ENCODE measurements around the gene GMDS.

Gene GMDS

DNA sequence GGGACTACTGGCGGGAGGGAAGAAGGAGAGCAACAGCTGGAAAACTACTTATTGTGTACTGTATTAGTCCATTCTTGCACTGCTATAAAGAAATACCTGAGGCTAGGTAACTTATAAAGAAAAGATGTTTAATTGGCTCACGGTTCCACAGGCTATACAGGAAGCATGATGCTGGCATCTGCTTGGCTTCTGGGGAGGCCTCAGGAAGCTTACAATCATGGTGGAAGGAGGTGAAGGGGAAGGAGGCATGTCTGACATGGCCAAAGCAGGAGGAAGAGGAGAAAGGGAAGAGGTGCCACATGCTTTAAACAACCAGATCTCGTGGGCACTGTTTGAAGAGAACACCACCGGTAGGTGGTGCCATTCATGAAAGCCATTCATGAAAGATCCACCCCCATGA, 67.3 kb downstream of the GMDS start:
- DNase-seq (ENCODE audit: low read depth in 2 of 2), result no peak

DNA sequence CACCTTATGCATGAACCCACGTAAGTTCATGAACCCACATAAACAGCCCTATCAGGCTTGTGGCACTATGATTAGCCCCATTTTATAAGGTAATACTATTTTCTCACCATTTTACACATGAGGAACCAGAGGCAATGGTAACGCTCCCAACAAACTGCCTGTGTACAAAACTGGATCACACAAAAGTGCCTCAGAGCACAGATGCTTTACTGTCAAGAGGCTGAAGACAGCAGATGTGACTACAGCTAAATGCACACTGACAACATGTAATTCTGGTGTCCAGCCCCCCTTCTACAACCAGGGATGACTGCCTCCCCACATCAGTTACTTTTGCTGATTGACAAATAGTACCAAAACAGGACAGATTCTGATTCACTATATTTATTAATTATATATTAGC, 69.6 kb downstream of the GMDS start:
- DNase-seq (ENCODE audit: low read depth in 2 of 2), result no peak

DNA sequence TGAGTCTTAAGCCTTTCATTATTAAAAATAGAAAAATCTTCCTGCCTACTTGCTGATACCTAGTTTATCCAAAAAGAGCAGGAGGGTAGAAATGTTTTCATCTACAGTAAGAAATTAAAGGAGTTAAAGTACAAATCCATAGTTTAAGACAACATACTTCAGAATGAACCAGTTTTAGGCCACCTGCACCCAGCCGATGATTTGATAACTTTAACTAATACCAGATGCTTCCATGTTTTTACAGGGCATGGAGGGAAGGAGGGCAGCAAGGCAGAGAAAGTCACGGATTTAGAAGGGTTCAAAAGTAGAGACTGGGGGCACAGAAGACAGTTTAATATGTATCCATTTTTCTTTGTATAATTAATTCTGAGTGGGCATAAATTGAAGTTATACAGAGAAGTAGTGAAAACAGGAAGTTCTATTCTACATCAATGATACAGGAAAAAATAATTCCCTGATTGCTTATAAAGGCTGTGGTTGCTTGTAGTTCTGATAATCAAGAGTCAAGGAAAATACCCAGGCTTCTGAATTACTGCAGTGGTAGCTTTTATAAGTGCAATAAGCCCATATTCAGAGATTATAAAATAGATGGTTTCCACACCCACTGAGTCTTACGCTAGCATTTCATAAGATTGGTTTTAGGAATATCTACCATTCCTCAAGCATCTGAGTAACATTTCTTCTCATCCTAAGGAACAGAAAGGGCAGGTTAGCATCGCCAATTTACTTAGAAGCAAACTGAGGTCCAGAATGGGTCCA, 72.0 kb downstream of the GMDS start:
- DNase-seq (ENCODE audit: low read depth in 2 of 2), result no peak

DNA sequence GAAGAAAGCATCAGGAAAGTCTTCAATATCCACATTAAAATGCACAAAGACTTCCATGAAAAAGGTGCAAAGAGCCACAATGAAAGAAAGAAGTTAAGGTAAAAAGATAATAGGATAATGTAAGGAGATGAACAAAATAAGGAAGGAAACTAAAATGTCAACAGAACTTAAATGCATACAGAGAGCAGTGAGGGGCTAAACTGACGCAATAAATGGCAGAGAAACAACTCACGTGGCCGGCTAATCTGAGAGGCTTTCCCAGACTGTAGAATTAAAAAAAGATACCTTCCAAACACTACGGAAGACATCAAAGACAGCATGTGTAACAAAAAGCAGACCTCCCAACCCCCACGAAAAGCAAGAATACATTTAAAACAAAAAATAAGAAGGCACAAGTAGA, 73.7 kb downstream of the GMDS start:
- DNase-seq (ENCODE audit: low read depth in 2 of 2), result no peak

DNA sequence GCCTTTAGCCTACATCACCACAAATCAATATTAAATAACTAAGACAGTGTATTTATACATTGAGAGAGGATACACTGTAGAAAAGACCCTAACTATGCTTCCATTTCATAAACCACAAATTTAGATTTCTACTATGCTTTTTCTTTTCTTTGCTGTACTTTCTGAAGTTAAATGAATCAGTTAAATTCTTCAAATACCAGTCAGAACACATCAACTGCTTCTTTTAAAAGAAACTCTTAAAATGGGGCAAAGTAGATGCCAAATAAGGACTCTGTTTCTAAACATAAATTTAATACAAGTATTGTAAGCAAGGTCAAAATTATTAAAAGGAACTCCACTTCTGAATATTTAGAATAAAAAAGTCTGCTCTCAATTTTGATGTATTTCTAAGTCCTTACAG, 76.9 kb downstream of the GMDS start:
- no peak for DNase-seq (ENCODE audit: low read depth in 2 of 2)

DNA sequence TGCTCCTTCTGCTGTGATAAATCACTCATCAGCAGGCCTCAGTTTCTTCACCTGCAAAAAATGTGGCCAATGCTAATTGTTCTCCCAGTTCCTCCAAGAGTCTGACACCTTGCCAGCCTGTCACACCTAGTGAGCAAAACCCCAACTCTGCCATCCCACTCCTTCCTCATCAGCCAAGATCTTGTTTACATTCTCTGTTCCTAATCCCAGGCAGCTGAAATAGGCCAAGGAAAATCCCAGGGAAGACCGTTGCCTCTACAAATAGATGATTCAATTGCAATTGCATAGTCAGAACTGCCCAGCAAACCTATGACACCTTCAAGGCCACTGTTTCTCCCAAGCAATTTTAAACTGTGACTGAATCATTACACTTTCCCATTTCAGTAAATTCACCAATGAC, 78.7 kb downstream of the GMDS start:
- DNase-seq (ENCODE audit: low read depth in 2 of 2), result no peak

DNA sequence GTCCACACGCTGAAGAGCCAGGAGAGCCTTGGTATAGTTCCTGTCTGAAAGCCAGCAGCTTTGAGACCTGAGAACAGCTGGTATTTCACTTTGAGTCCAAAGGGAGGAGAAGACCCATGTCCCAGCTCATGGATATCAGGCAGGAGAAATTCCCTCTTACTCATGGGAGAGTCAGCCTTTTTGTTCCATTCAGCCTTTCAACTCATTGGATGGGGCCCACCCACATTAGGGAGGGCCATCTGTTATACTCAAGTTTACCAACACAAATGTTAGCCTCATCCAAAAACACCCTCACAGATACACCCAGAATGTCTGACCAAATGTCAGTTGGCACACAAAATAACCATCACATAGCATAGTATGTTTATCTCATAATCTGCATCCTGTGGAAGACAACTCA, 80.1 kb downstream of the GMDS start:
- DNase-seq (ENCODE audit: low read depth in 2 of 2), result no peak

DNA sequence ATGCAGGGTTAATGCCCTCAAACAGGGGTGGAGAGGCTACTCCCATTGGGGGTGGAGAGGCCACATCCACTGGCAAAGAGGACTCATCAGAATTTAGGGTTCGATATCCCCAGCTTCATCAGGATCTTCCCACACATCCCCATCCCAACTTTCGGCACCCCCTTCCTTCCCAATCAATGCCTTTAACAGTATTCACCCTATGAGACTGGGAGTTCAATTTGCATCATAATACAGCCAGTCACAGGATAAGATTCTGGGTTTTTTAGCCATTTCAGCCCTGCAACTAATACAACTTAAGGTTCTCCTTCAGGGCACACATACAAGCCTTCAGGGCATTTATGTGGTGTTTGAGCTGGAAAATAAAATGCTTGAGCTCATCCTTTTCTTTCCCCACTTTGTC, 80.9 kb downstream of the GMDS start:
- no peak for DNase-seq (ENCODE audit: low read depth in 2 of 2)

DNA sequence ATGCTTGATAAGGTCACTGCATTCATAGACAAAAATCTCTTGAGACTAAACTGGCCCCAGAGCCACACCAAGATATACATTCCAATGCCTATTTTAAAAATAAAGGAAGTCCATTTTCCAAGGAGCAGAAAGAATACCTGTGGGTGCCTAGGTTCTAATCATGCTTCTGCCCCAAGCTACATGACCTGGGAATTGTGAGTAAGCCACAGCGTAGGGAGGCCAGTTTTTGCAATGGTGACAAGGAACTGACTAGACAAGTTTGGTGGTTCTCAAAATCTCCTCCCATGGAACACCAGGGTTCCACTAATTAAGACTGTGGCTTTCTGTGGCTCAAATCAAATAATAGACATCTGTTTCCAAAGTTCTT, 83.3 kb downstream of the GMDS start:
- no peak for DNase-seq (ENCODE audit: low read depth in 2 of 2)

DNA sequence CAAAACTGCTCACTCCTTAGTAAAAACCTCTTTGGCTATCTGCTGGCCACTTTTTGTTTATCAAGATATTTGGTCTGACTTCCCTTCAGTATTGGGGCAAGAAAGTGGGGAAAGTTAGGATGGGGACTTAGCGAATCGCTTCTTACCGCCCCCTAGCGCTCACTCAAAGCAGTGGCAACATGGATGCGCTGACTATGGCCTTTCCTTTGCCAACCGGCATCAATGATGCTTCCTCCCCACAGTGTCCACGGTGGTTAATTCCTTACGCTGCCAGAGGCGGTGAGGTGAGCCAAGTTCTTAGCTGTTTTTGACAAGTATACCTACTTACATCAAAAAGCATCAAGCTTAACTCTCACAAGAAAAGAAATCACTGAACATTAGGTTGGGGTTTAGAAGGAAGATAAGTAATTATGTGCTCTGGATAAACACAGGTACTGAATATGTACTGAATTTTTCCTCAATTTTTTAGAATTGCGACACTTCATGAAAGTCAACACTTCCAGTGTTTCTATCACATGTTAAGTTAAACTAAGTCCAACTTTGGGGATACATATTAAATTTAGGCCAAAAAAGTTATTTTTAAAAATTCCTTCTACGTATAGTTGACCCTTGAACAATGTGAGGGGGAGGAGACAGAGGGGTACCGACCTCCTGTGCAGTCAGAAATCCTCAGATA, 86.7 kb downstream of the GMDS start:
- DNase-seq (ENCODE audit: low read depth in 2 of 2), result no peak

DNA sequence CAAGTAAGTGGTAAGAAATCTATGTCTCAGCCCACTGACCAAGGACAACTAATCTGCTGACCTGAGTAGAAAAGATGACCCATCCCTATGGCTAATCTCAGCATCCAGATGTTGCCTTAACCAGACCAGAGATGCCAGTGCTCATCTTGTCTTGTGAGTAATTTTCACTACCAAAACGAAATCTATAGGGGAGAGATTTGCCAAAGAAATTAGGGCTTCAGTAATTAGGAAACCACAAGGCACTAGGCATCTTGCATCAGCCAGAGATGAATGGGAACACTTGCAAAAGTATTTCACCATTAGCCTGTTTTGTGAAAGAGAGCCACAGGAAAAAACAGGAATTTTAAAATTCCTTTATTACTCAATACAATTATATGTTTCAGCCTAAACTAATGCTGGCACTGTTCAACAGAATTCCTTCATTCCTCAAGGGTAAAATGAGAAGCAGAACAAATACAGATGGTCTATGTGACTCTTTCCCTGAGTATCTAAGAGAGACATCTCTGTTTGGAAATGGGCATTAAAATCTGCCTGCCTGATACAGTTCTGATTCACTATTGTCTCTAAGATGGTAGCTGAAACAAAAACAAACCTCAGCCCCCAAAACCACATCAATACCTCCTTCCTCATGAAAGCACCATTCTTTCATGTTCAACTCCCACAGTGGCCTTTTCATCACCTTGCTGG, 87.8 kb downstream of the GMDS start:
- DNase-seq (ENCODE audit: low read depth in 2 of 2), result no peak

DNA sequence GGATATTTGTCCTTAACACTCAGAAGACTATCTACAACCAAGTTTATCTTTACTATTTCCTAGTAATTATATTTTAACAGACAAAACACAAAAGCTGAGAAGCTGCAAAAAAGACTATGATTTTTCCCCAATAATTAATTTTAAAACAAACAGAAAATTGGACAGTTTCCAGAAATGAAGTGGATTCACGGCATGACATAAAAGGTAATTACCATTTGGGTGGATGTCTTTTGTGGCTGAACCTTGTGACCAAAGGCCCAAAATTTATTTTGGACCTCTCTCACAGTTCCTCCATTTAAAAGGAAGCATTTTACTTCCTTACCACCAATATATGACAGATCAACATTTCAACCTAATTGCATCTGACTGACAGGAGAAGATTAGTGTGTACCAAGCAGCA, 90.2 kb downstream of the GMDS start:
- no peak for DNase-seq (ENCODE audit: low read depth in 2 of 2)

DNA sequence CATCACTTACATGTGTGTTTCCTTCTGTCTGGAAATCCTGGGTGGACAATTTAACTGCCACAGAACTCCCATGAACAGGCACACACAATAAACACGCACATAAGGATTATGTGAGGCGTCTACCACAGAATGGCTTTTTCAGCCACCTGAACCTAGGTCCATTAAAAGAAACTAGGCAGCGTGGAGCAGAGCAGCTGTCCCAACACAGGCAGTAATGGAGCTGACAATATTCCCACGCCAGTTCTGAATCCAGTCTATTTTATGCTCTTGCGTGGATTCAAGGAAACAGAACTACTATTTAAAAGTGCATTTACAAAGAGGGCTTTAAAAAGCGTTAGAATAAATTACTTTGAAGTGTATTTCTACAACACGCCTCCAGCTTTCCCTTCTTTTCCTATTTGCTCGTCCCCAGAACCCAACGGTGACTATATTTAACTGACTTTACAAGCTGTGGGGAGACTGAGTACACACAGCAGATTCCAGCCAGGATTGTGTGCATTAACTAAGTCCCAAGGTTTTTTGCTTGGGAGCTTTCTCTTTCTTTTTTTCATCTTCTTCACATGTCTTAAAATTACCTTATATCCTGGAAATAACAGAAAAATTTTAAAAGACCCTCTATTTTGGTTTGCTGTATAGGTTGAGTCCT, 95.9 kb downstream of the GMDS start:
- DNase-seq (ENCODE audit: low read depth in 2 of 2), result no peak

DNA sequence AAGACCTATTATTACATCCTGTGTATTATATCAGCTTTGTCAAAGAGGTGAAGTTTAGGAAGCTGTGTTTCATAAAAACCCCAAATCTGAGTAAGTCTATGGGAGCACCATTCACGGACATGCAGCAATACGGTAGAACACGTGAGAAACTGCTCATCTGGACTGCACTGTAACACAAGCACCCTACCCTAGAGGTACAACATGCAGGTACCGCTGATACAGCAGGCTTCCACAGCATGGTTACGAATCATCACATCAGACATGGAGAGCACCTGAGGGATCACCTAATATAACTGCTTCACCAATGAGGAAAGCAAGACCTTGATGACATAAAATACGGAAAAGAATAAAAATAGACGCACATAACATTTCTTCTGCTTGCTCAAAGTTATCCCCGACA, 96.7 kb downstream of the GMDS start:
- no peak for DNase-seq (ENCODE audit: low read depth in 2 of 2)

DNA sequence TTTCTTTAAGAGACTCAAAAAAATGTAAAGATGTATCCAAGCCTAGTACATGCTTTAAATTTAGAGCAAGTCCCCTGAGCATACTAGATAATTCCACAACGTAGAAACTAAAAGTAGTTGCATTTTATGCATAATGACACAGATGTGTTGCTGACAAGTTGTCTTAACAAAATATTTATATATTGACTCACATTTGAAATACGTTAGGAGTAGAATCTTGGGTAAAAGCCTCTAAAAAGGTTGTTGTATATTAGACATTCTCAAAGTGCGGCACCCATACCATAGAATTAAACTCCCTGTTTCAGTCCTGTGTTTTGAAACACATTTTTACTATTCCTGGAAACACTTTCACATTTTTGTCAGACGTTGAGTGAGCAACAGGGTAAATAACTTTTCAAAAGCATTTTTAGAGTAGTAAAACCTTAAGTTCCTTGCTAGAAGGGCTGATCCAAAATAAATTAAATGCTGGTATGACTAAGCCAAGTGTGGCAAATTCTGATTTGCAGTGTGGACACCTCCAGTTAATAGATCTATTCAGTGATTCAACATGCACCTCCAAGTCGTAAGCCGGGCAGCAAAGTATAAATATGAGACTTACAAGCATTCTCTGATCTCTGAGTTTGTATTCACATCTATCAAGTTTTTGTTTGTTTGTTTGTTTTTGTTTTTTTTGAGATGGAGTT, 97.5 kb downstream of the GMDS start:
- DNase-seq (ENCODE audit: low read depth in 2 of 2), result no peak

DNA sequence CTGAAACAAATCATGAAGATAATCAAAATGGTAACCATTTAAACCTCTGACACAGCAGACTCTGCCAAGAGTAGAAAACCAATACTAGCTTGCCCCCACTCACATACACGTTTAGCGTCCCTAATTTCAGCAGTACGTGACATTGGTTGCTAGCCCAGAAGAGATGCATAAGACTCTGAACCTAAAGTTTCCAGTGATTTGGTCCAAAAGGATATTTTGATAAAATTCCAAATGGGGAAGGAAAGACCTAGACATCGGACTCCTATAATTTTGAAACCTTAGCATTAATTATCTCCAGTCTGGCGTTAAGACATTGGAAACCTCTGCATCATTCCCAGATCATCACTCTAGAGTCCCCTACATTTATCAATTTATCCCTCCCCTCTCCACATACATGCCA, 98.1 kb downstream of the GMDS start:
- DNase-seq (ENCODE audit: low read depth in 2 of 2), result no peak

DNA sequence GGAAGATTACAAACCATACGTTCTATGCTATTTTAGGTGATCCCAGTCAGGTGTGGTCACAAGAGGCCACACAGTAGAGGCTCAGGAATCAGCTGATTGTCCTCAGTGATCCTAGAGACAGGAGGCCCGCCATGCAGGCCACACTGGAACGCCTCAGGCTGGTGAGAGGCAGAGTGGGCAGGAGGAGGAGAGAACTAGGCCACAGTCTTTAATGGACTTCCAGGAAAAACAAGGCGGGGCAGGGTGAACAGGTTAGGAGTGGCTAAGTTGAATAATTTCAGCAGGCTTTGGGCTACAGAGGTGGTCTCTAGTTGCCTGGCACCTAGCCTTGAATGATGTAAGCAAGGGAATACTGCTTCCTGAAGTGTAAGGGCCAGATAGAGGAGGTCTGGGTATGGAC, 101.2 kb downstream of the GMDS start:
- DNase-seq (ENCODE audit: low read depth in 2 of 2), result no peak

DNA sequence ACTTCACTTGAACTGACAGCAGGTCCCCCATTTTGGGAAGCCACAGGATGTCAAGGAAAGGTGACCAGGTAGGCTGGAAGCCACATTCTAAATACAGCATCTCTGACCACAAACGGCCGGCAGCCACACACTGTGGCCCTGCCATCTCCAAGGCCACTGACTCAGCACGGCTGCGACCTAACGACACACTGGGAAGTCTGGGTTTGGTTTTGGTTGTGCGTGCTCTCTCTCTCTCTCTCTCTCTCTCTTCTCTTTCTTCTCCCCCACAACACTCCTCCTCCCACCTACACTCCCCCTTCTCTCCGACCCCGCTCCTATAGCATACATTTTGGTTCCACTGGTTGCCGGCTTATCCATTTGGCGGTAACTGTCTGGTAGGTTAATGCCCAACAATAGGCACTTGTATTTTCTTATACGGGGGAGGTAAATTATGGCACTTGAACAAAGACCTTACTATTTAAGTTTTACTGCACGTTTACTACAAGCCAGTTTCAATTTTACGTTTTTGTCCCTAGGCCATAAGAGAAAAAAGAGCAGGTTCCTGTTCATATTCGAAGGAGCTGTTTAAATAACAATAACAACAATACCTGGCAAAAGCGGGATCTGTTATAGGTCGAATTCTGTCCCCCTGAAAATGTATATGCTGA, 103.6 kb downstream of the GMDS start:
- DNase-seq (ENCODE audit: low read depth in 2 of 2), result no peak

DNA sequence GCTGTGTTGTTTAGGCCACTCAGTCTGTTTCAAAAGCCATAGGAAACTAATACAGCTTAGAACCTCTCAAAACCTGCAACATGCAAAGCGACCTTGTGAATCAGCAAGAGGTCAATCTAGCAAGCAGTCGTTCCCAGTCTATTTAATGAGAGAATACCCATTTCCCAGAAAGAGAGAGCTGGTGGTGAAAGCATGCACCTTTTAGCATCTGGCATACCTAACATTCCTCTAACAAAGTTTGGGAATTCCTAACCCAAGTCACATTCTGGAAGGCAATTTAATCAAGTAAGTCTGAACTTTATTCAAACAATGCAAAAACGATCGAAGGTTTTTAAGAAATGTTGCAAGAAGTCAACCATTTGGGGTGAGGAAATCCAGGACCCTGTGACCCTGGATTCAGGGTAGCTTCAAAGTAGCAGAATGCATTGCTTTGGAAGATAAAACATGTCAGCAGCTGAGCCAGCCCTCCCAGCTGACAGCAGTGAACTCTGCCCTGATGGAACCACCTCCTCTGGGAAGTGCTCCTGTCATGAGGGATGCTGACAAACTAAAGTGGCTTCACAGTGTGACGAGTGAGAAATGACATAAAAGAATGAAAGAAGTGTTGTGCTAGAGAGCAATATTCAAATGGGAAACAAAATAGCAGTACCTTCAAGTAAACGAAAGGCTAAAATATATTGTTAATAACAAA, 104.8 kb downstream of the GMDS start:
- no peak for DNase-seq (ENCODE audit: low read depth in 2 of 2)

DNA sequence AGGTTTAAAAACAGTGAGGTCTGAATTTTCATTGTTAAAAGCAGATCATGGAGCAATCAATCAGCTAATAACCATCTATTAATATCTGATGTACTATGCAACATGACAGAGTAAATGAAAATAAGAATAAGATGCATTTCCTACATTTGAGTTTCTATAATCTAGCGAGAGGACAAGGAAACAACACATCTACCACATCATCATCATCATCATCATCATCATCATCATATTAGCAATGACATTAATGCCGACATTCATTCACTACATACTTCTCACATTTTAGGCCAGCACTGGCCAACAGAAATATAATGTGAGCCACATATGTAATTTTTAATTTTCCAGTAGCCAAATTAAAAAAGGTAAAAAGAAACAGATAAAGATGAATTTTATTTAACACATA, 110.0 kb downstream of the GMDS start:
- no peak for DNase-seq (ENCODE audit: low read depth in 2 of 2)

DNA sequence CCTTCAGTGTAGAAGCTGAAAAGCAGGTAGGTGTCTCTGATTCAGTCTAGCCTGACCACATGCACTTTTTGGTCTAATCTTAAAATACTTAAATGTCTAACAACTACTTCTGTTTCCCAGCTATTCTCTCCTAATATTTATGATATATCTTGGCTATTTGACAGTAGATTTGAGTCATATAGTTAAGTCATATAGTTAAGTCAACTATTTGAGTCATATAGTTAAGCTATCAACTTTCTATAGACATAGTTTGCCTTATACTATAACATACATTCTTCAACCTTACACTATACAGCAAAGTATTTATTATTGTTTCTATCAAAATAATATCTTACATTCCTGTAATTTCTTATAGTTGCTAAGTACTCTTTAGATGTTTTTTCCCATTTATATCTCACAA, 110.9 kb downstream of the GMDS start:
- DNase-seq (ENCODE audit: low read depth in 2 of 2), result no peak
